Measurements from ENCODE around the gene YES1. TPM values are rescaled to one million over a fixed set of nuclear protein-coding genes. Genes with fewer than 3 reads are reported as not detected.

YES1 gene
- 10 to 100 TPM; 30.6 to 57.8 (median 46.5) TPM for total RNA-seq (2021; fragmentation: NEBNext Ultra II Directional; extraction: Animal tissue kit (Norgen Biotek cat#: 25700))
- long read RNA-seq, full-length matches to known transcripts = 16 of 20 reads
- long read RNA-seq, partial matches to known transcripts = 3 of 20 reads
- long read RNA-seq, other reads (novel, unspliced or antisense) = 1 of 20 reads

- DNase-seq = peak; percentile 4
Measured at GRCh38 chr18:811892-812375, at the start of gene YES1. Gene YES1, minus strand, starts transcription at chr18:812242. Its CDS starts 55,415 bp downstream, at chr18:756827.

GRCh38 chr18:857986-858385 is 45.9 kb upstream of the YES1 start:
- TF ChIP-seq CTCF (IDR thresholded peaks at IDR 0.05) = no peak
- Mint-ChIP-seq H3K4me3 (no peak overlapping the region), H3K36me3 (ENCODE audit: low read depth) (no peaks in the 10 kb centered on the region), H3K27ac (no peak overlapping the region), H3K27me3 (ENCODE audit: insufficient read depth) (peaks cover 36% of the 10 kb centered on the region), H3K9me3 (no peaks in the 10 kb centered on the region), H3K4me1 (ENCODE audit: low read depth) (no peaks in the 10 kb centered on the region; the same call in 1 of the 2 replicates)
- no peak for DNase-seq

More at GRCh38 chr18:811892-812375, at the start of gene YES1:
- Mint-ChIP-seq H3K4me3 (peak within 1 kb of the TSS; percentile 98), H3K36me3 (ENCODE audit: low read depth) (peaks cover 12% of the 10 kb centered on the region), H3K27ac (peak within 1 kb of the TSS; percentile 98), H3K27me3 (ENCODE audit: insufficient read depth) (peaks cover 1% of the 10 kb centered on the region; the same call in 1 of the 2 replicates), H3K9me3 (peaks cover 10% of the 10 kb centered on the region; the same call in 1 of the 2 replicates), H3K4me1 (ENCODE audit: low read depth) (peaks cover 49% of the 10 kb centered on the region)
- no peak for TF ChIP-seq CTCF (IDR thresholded peaks at IDR 0.05)

- no peak for DNase-seq
- Mint-ChIP-seq H3K4me3 (no peak overlapping the region), H3K27me3 (ENCODE audit: insufficient read depth) (peaks cover 26% of the 10 kb centered on the region), H3K27ac (no peak overlapping the region), H3K4me1 (ENCODE audit: low read depth) (no peaks in the 10 kb centered on the region; the same call in 1 of the 2 replicates), H3K36me3 (ENCODE audit: low read depth) (no peaks in the 10 kb centered on the region), H3K9me3 (no peaks in the 10 kb centered on the region)
- TF ChIP-seq CTCF (IDR thresholded peaks at IDR 0.05) = no peak
Measured at GRCh38 chr18:853471-853870, 41.4 kb upstream of the YES1 start.

DNA sequence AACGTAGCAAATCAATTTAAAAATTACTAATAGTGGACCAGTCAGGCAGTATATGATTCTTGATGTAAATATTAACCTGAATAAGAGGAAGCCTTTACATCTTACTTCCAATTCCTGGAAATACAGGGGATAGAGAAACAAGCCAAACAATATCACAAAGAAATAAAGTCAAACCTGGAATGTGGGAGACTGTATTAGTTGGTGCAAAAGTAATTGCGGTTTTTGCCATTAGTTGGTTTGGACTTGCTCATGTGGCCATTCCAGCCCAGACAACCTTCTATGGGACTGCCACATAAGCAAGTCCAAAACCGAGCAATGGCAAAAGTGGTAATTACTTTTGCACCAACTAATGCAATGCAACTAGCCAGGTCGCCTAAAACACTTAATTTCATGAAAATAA is 38.9 kb upstream of the YES1 start:
- Mint-ChIP-seq H3K36me3 (ENCODE audit: low read depth) (no peaks in the 10 kb centered on the region), H3K4me3 (no peak overlapping the region), H3K4me1 (ENCODE audit: low read depth) (peaks cover 6% of the 10 kb centered on the region), H3K27me3 (ENCODE audit: insufficient read depth) (peaks cover 13% of the 10 kb centered on the region), H3K9me3 (no peaks in the 10 kb centered on the region), H3K27ac (no peak overlapping the region)
- TF ChIP-seq CTCF (IDR thresholded peaks at IDR 0.05) = no peak
- DNase-seq = no peak

GRCh38 chr18:849021-849420 is 37.0 kb upstream of the YES1 start:
- H3K27ac Mint-ChIP-seq = no peak overlapping the region
- H3K9me3 Mint-ChIP-seq = no peaks in the 10 kb centered on the region
- H3K4me1 Mint-ChIP-seq (ENCODE audit: low read depth) = peaks cover 20% of the 10 kb centered on the region
- H3K4me3 Mint-ChIP-seq = no peak overlapping the region
- no peaks in the 10 kb centered on the region for H3K36me3 Mint-ChIP-seq (ENCODE audit: low read depth)
- no peak for DNase-seq
- no peak for TF ChIP-seq CTCF (IDR thresholded peaks at IDR 0.05)
- H3K27me3 Mint-ChIP-seq (ENCODE audit: insufficient read depth) = peaks cover 5% of the 10 kb centered on the region
